ENCODE results near the gene DKKL1.
"Not testable (repeated sequence)": the region's sequence is repeated elsewhere in the genome, so short reads cannot be mapped to it uniquely, and the experiment has no call there.

The DKKL1 gene

GRCh38 chr19:49363268-49364082, at the start of gene DKKL1:
DKKL1 (plus strand) TSS chr19:49363877; CDS start chr19:49363999, 122 bp downstream.
- Mint-ChIP-seq H3K36me3 (ENCODE audit: low read depth) (no peaks in the 10 kb centered on the region), H3K4me1 (ENCODE audit: low read depth) (peaks cover 8% of the 10 kb centered on the region), H3K9me3 (no peaks in the 10 kb centered on the region), H3K27me3 (peaks cover 11% of the 10 kb centered on the region), H3K4me3 (no peak within 1 kb of the TSS), H3K27ac (no peak within 1 kb of the TSS)

DNA sequence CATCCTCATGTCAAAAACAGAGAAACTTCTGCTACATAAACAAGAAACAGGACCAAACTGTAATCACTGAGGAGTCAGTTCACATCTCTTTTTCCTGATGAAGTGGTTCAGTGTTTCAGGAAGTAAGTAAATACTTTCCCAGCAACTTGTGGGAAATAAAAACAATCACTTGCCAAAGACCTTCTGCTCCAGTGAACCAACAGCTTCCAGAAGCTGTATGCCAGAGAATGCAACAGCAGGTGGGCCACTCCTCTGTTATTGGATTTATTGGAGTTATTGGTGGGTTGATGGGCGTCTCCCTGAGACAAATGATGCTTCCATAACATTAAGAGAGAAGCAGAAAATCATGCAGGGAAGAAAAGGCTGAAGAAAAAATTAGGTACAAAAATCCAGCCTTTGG, 48.6 kb upstream of the DKKL1 start:
- Mint-ChIP-seq H3K9me3 (peaks cover 9% of the 10 kb centered on the region), H3K27ac (no peak overlapping the region), H3K4me1 (ENCODE audit: low read depth) (peaks cover 9% of the 10 kb centered on the region), H3K4me3 (no peak overlapping the region), H3K36me3 (ENCODE audit: low read depth) (peaks cover 21% of the 10 kb centered on the region), H3K27me3 (no peaks in the 10 kb centered on the region)

GRCh38 chr19:49316284-49316683, 47.4 kb upstream of the DKKL1 start:
- peaks cover 9% of the 10 kb centered on the region for H3K9me3 Mint-ChIP-seq
- H3K36me3 Mint-ChIP-seq (ENCODE audit: low read depth): peaks cover 12% of the 10 kb centered on the region
- H3K27ac Mint-ChIP-seq: no peak overlapping the region
- no peak overlapping the region for H3K4me3 Mint-ChIP-seq
- peaks cover 9% of the 10 kb centered on the region for H3K4me1 Mint-ChIP-seq (ENCODE audit: low read depth)
- no peaks in the 10 kb centered on the region for H3K27me3 Mint-ChIP-seq

DNA sequence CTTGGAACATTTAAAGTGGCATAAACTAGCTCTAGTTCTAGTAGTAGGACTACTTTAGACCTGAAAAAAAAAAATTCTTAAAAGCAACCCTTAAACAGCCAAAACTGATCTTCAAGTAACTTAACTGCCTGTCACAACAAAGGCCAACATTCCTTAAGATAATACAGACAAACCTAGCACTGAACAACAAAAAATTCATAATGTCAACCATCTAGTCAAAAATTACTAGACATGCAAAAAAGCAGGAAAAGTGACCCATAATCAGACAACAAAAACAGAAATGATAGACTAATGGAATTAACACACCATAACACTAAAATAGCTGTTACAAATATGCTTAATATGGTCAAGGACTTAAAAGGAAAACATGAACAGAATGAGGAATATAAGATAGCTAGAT, 45.4 kb upstream of the DKKL1 start:
- H3K4me1 Mint-ChIP-seq (ENCODE audit: low read depth): peaks cover 9% of the 10 kb centered on the region
- H3K27me3 Mint-ChIP-seq: no peaks in the 10 kb centered on the region
- no peak overlapping the region for H3K27ac Mint-ChIP-seq

DNA sequence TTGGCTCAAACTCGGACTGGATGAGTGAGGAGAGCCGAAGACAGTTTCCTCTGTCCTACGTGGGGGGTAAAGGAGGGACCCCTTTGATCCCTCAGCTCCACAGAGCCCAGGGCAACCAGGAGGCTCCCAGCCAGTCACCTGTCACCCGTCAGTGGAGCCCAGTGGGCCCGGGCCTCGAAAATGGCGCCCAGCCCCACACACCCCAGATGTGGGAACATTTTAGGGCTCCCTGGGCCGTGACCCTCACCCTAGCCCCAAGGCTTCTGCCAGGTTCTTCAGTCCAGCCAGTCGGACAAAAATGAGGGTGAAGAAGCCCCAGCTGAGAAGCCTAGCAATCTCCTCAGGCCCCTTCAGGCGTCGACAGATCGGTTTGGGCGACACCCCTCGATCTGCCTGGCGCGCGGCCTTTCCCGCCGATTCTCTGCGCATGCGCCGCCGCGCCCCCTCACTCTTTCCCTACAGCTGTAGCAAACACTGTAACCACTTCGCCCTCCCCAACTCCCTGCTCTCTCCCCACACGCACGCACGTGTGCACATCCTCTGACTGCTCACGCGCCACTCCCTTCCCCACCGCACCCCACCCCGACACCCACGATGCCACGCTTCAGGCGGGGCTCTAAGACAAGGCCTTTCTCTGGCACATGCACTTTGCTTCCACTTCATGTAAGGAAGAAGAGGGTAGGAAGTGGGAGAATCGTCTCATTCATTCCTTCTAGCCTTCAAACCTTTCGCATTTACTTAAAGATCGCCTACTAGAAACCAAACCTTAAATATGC, 38.7 kb upstream of the DKKL1 start, which contains the start of gene SLC6A16:
TSS of gene SLC6A16 (minus strand) at position 391 of the 776 bp plus-strand sequence. CDS start 13,844 bp downstream, outside the sequence.
- Mint-ChIP-seq H3K4me3 (no peak within 1 kb of the TSS), H3K36me3 (ENCODE audit: low read depth) (peaks cover 26% of the 10 kb centered on the region), H3K27ac (peak within 1 kb of the TSS; percentile 48), H3K4me1 (ENCODE audit: low read depth) (peaks cover 37% of the 10 kb centered on the region), H3K9me3 (no peaks in the 10 kb centered on the region), H3K27me3 (no peaks in the 10 kb centered on the region)

More for the DNA sequence above, 45.4 kb upstream of the DKKL1 start:
- H3K4me3 Mint-ChIP-seq: no peak overlapping the region
- peaks cover 25% of the 10 kb centered on the region for H3K36me3 Mint-ChIP-seq (ENCODE audit: low read depth)
- peaks cover 9% of the 10 kb centered on the region for H3K9me3 Mint-ChIP-seq

DNA sequence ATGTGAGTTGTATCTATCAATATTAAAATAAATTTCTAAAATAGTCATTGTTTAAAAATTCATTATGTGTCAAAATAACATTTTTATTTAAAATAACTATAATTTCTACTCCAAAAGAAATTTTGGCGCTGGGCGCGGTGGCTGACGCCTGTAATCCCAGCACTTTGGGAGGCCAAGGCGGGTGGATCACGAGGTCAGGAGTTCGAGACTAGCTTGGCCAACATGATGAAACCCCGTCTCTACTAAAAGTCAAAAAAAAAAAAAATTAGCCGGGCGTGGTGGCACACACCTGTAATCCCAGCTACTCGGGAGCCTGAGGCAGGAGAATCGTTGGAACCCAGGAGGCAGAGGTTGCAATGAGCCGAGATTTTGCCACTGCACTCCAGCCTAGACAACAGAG, 37.9 kb upstream of the DKKL1 start:
- H3K4me3 Mint-ChIP-seq, H3K9me3 Mint-ChIP-seq, H3K27me3 Mint-ChIP-seq: not testable (repeated sequence)
- Mint-ChIP-seq H3K36me3 (ENCODE audit: low read depth) (peaks cover 31% of the 10 kb centered on the region), H3K4me1 (ENCODE audit: low read depth) (peaks cover 43% of the 10 kb centered on the region), H3K27ac (peak overlapping the region; percentile 24)

- Mint-ChIP-seq H3K4me3 (no peak overlapping the region), H3K9me3 (no peaks in the 10 kb centered on the region), H3K27ac (peak overlapping the region; percentile 24), H3K36me3 (ENCODE audit: low read depth) (peaks cover 36% of the 10 kb centered on the region), H3K4me1 (ENCODE audit: low read depth) (peaks cover 48% of the 10 kb centered on the region), H3K27me3 (no peaks in the 10 kb centered on the region)
These were observed 37.4 kb upstream of the DKKL1 start for GRCh38 chr19:49326165-49326704.

- Mint-ChIP-seq H3K9me3 (no peaks in the 10 kb centered on the region), H3K27ac (peak overlapping the region; percentile 80), H3K36me3 (ENCODE audit: low read depth) (peaks cover 27% of the 10 kb centered on the region), H3K27me3 (no peaks in the 10 kb centered on the region), H3K4me1 (ENCODE audit: low read depth) (peaks cover 64% of the 10 kb centered on the region), H3K4me3 (peak overlapping the region; percentile 11)
These were observed 35.7 kb upstream of the DKKL1 start for GRCh38 chr19:49327878-49328544.

DNA sequence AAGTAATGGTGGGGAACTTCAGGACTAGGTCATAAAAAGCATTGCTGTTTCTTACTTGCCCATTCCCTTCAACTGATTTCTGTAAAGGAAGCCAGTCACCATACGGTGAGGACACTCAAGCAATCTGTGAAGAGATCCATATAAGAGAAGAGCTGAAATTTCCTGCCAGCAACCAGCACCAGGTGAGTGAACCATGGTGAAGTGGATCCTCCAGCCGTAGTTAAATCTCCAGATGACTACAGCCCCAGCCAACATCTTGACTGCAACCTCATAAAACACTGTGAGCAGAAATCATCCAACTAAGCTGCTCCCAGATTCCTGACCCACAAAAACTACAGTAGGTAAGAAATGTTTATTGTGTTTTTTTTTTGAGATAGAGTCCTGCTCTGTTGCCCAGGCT, 34.9 kb upstream of the DKKL1 start:
- peaks cover 71% of the 10 kb centered on the region for H3K4me1 Mint-ChIP-seq (ENCODE audit: low read depth)

DNA sequence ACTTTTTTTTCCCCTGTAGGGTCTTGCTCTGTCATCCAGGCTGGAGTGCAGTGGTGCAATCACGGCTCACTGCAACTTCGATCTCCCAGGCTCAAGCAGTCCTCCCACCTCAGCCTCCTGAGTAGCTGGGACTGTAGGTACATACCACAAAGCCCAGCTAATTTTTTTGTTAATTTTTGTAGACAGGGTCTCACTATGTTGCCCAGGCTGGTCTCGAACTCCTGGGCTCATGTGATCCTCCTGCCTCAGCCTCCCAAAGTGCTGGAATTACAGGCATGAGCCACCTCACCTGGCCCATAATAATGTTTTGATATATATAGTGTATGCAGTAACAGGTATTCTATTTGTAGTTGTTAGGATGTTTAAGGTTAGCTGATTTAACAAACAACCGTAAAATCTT, 32.5 kb upstream of the DKKL1 start:
- H3K27me3 Mint-ChIP-seq, H3K9me3 Mint-ChIP-seq, H3K27ac Mint-ChIP-seq, H3K4me3 Mint-ChIP-seq: not testable (repeated sequence)
- peaks cover 27% of the 10 kb centered on the region for H3K36me3 Mint-ChIP-seq (ENCODE audit: low read depth)
- H3K4me1 Mint-ChIP-seq (ENCODE audit: low read depth): peaks cover 83% of the 10 kb centered on the region

More for the DNA sequence above, 34.9 kb upstream of the DKKL1 start:
- Mint-ChIP-seq H3K4me3 (peak overlapping the region; percentile 11), H3K27ac (peak overlapping the region; percentile 80), H3K9me3 (no peaks in the 10 kb centered on the region), H3K36me3 (ENCODE audit: low read depth) (peaks cover 27% of the 10 kb centered on the region), H3K27me3 (no peaks in the 10 kb centered on the region)

GRCh38 chr19:49331616-49332055, 32.0 kb upstream of the DKKL1 start:
- Mint-ChIP-seq H3K4me3 (no peak overlapping the region), H3K27me3 (no peaks in the 10 kb centered on the region), H3K27ac (no peak overlapping the region), H3K9me3 (no peaks in the 10 kb centered on the region), H3K4me1 (ENCODE audit: low read depth) (peaks cover 84% of the 10 kb centered on the region), H3K36me3 (ENCODE audit: low read depth) (peaks cover 31% of the 10 kb centered on the region)

GRCh38 chr19:49332691-49333417, 30.8 kb upstream of the DKKL1 start:
- peaks cover 37% of the 10 kb centered on the region for H3K36me3 Mint-ChIP-seq (ENCODE audit: low read depth)
- not testable (repeated sequence) for H3K27me3 Mint-ChIP-seq, H3K9me3 Mint-ChIP-seq
- H3K4me1 Mint-ChIP-seq (ENCODE audit: low read depth): peaks cover 89% of the 10 kb centered on the region
- H3K27ac Mint-ChIP-seq: peak overlapping the region; percentile 96
- peak overlapping the region; percentile 99 for H3K4me3 Mint-ChIP-seq

DNA sequence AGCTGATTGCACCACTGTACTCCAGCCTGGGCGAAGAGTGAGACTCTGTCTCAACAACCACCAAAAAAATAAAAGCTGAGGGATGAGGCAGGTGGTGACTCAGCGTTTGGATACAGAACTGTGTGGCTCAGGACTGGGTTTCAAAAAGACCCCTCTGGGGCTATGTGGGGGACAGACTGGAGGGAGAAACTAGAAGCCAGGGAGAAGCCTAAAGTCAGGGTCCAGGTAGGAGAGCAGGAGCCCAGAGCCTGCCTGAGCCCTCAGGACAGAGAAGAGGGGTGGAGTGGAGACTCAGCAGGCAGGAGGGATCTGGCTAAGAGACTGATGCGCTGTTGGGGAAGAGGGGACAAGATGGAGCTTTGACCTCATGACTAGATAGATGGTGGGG, 30.3 kb upstream of the DKKL1 start:
- H3K36me3 Mint-ChIP-seq (ENCODE audit: low read depth): peaks cover 34% of the 10 kb centered on the region
- peak overlapping the region; percentile 96 for H3K27ac Mint-ChIP-seq
- no peaks in the 10 kb centered on the region for H3K9me3 Mint-ChIP-seq
- peaks cover 88% of the 10 kb centered on the region for H3K4me1 Mint-ChIP-seq (ENCODE audit: low read depth)
- peak overlapping the region; percentile 99 for H3K4me3 Mint-ChIP-seq
- H3K27me3 Mint-ChIP-seq: no peaks in the 10 kb centered on the region

- Mint-ChIP-seq H3K4me1 (ENCODE audit: low read depth) (peaks cover 88% of the 10 kb centered on the region), H3K27me3 (no peaks in the 10 kb centered on the region), H3K4me3 (peak overlapping the region; percentile 99), H3K9me3 (no peaks in the 10 kb centered on the region), H3K36me3 (ENCODE audit: low read depth) (peaks cover 37% of the 10 kb centered on the region), H3K27ac (peak overlapping the region; percentile 96)
These were observed 29.8 kb upstream of the DKKL1 start for GRCh38 chr19:49333811-49334288.

Data from stimulated activated naive CD8-positive, alpha-beta T cell treated with anti-CD3 and anti-CD28 coated beads, Interleukin-15, Interleukin-2, amounts not matched to agents 100 ng/mL and 50 ng/mL, for 24 hours (primary cell).